ENCODE measurements around the gene MARCHF10.

Gene MARCHF10

DNA sequence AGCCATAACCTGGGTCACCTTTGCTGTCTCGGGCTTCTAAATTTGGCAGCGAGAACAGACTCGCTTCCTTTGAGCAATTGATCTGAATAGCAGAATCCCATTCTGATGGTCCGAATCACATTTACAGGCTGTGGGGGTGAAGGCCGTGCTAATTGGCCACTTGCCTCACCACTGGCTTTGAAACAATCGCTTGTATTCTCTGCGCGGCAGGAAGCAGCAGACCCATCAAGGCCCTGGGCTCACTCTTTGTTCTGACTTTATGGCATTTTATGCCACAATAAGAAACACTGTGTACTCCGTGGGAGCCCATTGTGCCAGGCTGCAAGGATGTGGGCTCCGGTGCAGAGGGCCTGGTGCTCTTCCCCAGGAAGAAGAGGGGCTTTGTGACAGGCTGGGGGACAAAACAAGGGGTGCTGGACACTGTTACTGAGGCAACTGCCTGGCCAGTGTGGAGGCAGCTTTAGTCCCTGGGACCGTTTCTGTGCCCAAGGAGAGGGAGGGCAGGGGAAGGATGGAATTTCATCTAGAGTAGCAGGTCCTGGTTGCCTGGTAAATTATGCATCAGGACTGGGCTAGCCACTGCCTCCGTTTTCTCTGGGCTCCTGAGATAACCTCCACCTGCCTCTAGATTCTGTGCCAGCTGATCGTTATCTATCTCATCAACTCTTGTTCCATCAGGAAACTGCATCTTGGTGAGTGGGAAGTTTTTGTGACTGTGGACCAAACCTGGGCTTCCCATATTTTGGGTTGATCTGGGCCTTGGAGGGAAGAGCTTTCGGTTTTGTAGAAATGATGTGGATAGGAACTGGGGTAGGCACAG lies 102.1 kb downstream of the MARCHF10 start:
- DNase-seq (ENCODE audit: low read depth) = no peak
- H3K4me3 ChIP-seq (ENCODE audit: low read depth, low read length) = no peak overlapping the region
- no peak for TF ChIP-seq MYC (IDR thresholded peaks at IDR 0.05; ENCODE audit: low read depth, low read length)
- TF ChIP-seq, protein P1, sequence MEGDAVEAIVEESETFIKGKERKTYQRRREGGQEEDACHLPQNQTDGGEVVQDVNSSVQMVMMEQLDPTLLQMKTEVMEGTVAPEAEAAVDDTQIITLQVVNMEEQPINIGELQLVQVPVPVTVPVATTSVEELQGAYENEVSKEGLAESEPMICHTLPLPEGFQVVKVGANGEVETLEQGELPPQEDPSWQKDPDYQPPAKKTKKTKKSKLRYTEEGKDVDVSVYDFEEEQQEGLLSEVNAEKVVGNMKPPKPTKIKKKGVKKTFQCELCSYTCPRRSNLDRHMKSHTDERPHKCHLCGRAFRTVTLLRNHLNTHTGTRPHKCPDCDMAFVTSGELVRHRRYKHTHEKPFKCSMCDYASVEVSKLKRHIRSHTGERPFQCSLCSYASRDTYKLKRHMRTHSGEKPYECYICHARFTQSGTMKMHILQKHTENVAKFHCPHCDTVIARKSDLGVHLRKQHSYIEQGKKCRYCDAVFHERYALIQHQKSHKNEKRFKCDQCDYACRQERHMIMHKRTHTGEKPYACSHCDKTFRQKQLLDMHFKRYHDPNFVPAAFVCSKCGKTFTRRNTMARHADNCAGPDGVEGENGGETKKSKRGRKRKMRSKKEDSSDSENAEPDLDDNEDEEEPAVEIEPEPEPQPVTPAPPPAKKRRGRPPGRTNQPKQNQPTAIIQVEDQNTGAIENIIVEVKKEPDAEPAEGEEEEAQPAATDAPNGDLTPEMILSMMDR (IDR thresholded peaks at IDR 0.05; ENCODE audit: low read depth, low read length) = no peak
- TF ChIP-seq MAX (IDR thresholded peaks at IDR 0.05; ENCODE audit: low read depth, low read length) = no peak
- TF ChIP-seq POLR2A (IDR thresholded peaks at IDR 0.05; ENCODE audit: extremely low read depth, insufficient read length) = no peak

DNA sequence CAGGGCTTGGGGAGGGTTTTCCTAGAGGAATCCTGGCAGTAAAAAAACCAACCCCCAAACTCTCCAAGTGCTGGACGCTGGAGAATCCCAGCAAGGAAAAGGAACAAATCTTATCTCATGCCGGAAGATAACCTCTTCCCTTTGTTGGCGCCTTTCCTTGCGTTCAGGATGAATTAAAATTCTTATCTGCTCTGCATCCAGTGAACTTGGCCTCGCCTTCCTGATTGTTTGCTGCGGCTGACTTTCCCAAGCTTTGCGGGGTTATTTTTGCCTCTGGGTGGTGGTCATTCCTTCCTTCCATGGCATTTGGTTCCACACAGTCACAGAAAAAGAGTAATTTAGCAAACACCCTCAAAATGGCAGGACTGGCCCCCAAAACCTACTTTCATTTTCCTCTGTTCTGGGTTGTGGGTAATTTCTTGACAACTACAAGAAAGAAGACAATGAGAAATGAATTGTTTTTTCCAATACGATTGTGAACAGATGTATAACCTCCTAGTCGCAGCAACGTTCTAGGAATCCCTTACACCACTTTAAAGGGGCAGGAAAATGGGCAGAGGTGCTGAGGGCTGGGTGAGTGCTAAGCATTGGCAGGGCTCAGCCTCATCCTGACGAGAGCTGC lies 102.8 kb downstream of the MARCHF10 start:
- no peak for DNase-seq (ENCODE audit: low read depth)
- TF ChIP-seq MYC (IDR thresholded peaks at IDR 0.05; ENCODE audit: low read depth, low read length) (no peak), POLR2A (IDR thresholded peaks at IDR 0.05; ENCODE audit: extremely low read depth, insufficient read length) (no peak), MAX (IDR thresholded peaks at IDR 0.05; ENCODE audit: low read depth, low read length) (no peak)
- TF ChIP-seq, protein P1 (IDR thresholded peaks at IDR 0.05; ENCODE audit: low read depth, low read length) = no peak
- no peak overlapping the region for H3K4me3 ChIP-seq (ENCODE audit: low read depth, low read length)

- DNase-seq (ENCODE audit: low read depth) = peak; percentile 59
- peak overlapping the region; percentile 40 for H3K4me3 ChIP-seq (ENCODE audit: low read depth, low read length)
- TF ChIP-seq POLR2A (IDR thresholded peaks at IDR 0.05; ENCODE audit: extremely low read depth, insufficient read length) (no peak), MAX (IDR thresholded peaks at IDR 0.05; ENCODE audit: low read depth, low read length) (no peak), MYC (IDR thresholded peaks at IDR 0.05; ENCODE audit: low read depth, low read length) (no peak)
- TF ChIP-seq, protein P1 (IDR thresholded peaks at IDR 0.05; ENCODE audit: low read depth, low read length) = no peak
Measured at GRCh38 chr17:62704381-62704971, 103.6 kb downstream of the MARCHF10 start.

- DNase-seq (ENCODE audit: low read depth) = peak; percentile 74
- peak overlapping the region; percentile 40 for H3K4me3 ChIP-seq (ENCODE audit: low read depth, low read length)
- TF ChIP-seq, protein P1 (IDR thresholded peaks at IDR 0.05; ENCODE audit: low read depth, low read length) = peak; percentile 49
- no peak for TF ChIP-seq MAX (IDR thresholded peaks at IDR 0.05; ENCODE audit: low read depth, low read length)
- TF ChIP-seq MYC (IDR thresholded peaks at IDR 0.05; ENCODE audit: low read depth, low read length) = no peak
- no peak for TF ChIP-seq POLR2A (IDR thresholded peaks at IDR 0.05; ENCODE audit: extremely low read depth, insufficient read length)
Measured at GRCh38 chr17:62703776-62704380, 104.2 kb downstream of the MARCHF10 start.

GRCh38 chr17:62703261-62703775 lies 104.8 kb downstream of the MARCHF10 start:
- H3K4me3 ChIP-seq (ENCODE audit: low read depth, low read length) = peak overlapping the region; percentile 16
- TF ChIP-seq POLR2A (IDR thresholded peaks at IDR 0.05; ENCODE audit: extremely low read depth, insufficient read length) (no peak), MAX (IDR thresholded peaks at IDR 0.05; ENCODE audit: low read depth, low read length) (no peak), MYC (IDR thresholded peaks at IDR 0.05; ENCODE audit: low read depth, low read length) (no peak)
- TF ChIP-seq, protein P1 (IDR thresholded peaks at IDR 0.05; ENCODE audit: low read depth, low read length) = no peak
- DNase-seq (ENCODE audit: low read depth) = no peak

Data from NB4 (cell line).